ENCODE data around the gene BACE2. TPM values are rescaled to one million over a fixed set of nuclear protein-coding genes. Genes with fewer than 3 reads are reported as not detected.

BACE2 gene
- total RNA-seq, 3 donors from 2014 or later (not counting 1 experiment from before 2014, with no cell fraction given): 0.12 to 10.3 (median 0.29) TPM

DNA sequence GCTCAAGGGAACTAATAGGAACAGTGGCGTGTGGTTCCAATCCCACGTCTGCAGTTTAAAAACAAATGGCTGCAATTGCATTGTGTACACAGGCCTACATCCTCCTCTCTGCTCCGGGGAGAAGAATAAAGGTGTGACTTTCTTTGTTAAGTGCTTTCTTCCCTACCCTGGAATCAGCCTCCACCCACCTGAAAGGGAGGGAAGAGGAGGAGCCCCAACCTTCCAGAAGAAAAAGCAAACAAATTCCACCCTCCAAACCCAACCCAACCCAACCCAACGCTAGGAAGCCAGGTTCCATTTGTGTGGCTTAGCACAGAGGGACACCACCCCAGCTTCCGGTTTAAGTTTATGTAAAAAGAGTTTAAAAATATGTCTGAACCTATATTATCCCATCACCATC is 11.8 kb upstream of the BACE2 start:
- no peaks in the 10 kb centered on the region for H3K36me3 Mint-ChIP-seq
- ATAC-seq: no peak
- H3K27ac Mint-ChIP-seq: no peak overlapping the region
- TF ChIP-seq CTCF (IDR thresholded peaks at IDR 0.05): no peak
- Histone ChIP-seq H3K4me1 (ENCODE audit: control insufficient read depth, insufficient read depth, low read length) (no peaks in the 10 kb centered on the region), H3K27ac (ENCODE audit: low read length) (no peak overlapping the region), H3K9me3 (ENCODE audit: control insufficient read depth, insufficient read depth, low read length) (no peaks in the 10 kb centered on the region), H3K27me3 (ENCODE audit: control insufficient read depth, insufficient read depth, low read length) (no peaks in the 10 kb centered on the region), H3K36me3 (ENCODE audit: control insufficient read depth, insufficient read depth, low read length) (no peaks in the 10 kb centered on the region), H3K4me3 (ENCODE audit: low read length) (no peak overlapping the region)
- no peak for DNase-seq
- H3K4me1 Mint-ChIP-seq: no peaks in the 10 kb centered on the region
- 88% methylated on average over 2 of the region's 5 CpGs for WGBS (ENCODE audit: insufficient coverage)
- peaks cover 2 to 3% of the 10 kb centered on the region in 2 donors for H3K9me3 Mint-ChIP-seq
- H3K27me3 Mint-ChIP-seq (ENCODE audit: low read depth in 2 of 2): peaks cover 13 to 16% of the 10 kb centered on the region in 2 donors
- intact Hi-C loops (cut with micrococcal nuclease): no loop called here
- H3K4me3 Mint-ChIP-seq: no peak overlapping the region

GRCh38 chr21:41158026-41158425 is 9.9 kb upstream of the BACE2 start:
- H3K36me3 ChIP-seq (ENCODE audit: control insufficient read depth, insufficient read depth, low read length): no peaks in the 10 kb centered on the region
- no peak overlapping the region for H3K27ac ChIP-seq (ENCODE audit: low read length)
- H3K4me3 ChIP-seq (ENCODE audit: low read length): no peak overlapping the region
- 100% methylated on average over 1 of the region's 2 CpGs for WGBS (ENCODE audit: insufficient coverage)
- Mint-ChIP-seq H3K27ac (no peak overlapping the region), H3K4me3 (no peak overlapping the region), H3K4me1 (no peaks in the 10 kb centered on the region), H3K27me3 (ENCODE audit: low read depth in 2 of 2) (peaks cover 13 to 24% of the 10 kb centered on the region in 2 donors), H3K9me3 (peaks cover 2 to 3% of the 10 kb centered on the region in 2 donors), H3K36me3 (no peaks in the 10 kb centered on the region)
- no peak for TF ChIP-seq CTCF (IDR thresholded peaks at IDR 0.05)
- no peak for ATAC-seq
- no peak for DNase-seq
- intact Hi-C loops (cut with micrococcal nuclease): no loop called here
- no peaks in the 10 kb centered on the region for H3K27me3 ChIP-seq (ENCODE audit: control insufficient read depth, insufficient read depth, low read length)
- no peaks in the 10 kb centered on the region for H3K4me1 ChIP-seq (ENCODE audit: control insufficient read depth, insufficient read depth, low read length)
- H3K9me3 ChIP-seq (ENCODE audit: control insufficient read depth, insufficient read depth, low read length): no peaks in the 10 kb centered on the region

DNA sequence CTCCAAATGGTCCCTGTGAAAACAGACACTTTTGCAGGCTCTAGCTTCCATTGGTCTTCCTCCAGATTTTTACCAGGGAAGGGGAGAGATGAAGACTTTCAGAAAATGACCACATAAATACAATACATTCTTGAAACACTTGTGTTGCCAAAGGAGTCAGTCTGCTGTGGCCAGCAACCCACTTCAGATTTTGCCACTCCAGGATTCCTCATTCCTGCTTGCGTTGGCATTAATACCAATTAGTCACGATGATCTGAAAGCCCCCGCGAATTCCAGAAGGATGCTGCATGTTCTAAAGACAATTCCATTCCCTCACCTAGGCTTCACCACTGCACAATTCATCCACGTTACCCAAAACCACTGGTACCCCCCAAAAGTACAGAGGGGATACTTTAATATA is 7.9 kb upstream of the BACE2 start:
- Histone ChIP-seq H3K27me3 (ENCODE audit: control insufficient read depth, insufficient read depth, low read length) (no peaks in the 10 kb centered on the region), H3K36me3 (ENCODE audit: control insufficient read depth, insufficient read depth, low read length) (no peaks in the 10 kb centered on the region), H3K9me3 (ENCODE audit: control insufficient read depth, insufficient read depth, low read length) (no peaks in the 10 kb centered on the region), H3K4me1 (ENCODE audit: control insufficient read depth, insufficient read depth, low read length) (no peaks in the 10 kb centered on the region), H3K4me3 (ENCODE audit: low read length) (no peak overlapping the region), H3K27ac (ENCODE audit: low read length) (no peak overlapping the region)
- peaks cover 0 to 25% of the 10 kb centered on the region in 2 donors for H3K27me3 Mint-ChIP-seq (ENCODE audit: low read depth in 2 of 2)
- no peaks in the 10 kb centered on the region for H3K9me3 Mint-ChIP-seq
- intact Hi-C loops (cut with micrococcal nuclease): no loop called here
- no peak for TF ChIP-seq CTCF (IDR thresholded peaks at IDR 0.05)
- WGBS (ENCODE audit: insufficient coverage): 94% methylated on average over 4 of the region's 5 CpGs
- no peaks in the 10 kb centered on the region for H3K36me3 Mint-ChIP-seq
- ATAC-seq: no peak
- H3K4me1 Mint-ChIP-seq: no peaks in the 10 kb centered on the region
- H3K4me3 Mint-ChIP-seq: no peak overlapping the region
- no peak for DNase-seq
- no peak overlapping the region for H3K27ac Mint-ChIP-seq

DNA sequence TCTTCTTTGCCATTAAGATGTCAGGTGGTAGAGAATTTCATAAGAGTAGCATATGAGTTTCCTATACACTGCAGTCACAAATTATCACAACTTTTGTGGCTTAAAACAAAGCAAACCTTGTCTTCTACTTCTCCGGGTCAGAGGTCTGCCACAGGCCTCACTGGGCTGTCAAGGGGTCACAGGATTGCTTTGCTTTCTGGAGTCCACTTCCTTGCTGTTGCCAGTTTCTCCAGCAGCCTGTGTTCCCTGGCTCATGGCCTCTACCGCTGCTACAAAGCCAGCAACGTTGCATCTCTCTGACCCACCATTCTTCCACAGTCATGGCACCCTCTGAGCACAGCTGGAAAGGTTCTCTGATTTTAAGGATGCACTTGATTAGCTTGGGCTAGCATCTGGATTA is 6.5 kb upstream of the BACE2 start:
- H3K9me3 ChIP-seq (ENCODE audit: control insufficient read depth, insufficient read depth, low read length): no peaks in the 10 kb centered on the region
- H3K4me3 ChIP-seq (ENCODE audit: low read length): no peak overlapping the region
- ATAC-seq (no peak), DNase-seq (no peak)
- no peak for TF ChIP-seq CTCF (IDR thresholded peaks at IDR 0.05)
- WGBS (ENCODE audit: insufficient coverage): 70% methylated on average over 3 of the region's 3 CpGs
- Mint-ChIP-seq H3K9me3 (no peaks in the 10 kb centered on the region), H3K27me3 (ENCODE audit: low read depth in 2 of 2) (peaks cover 12 to 38% of the 10 kb centered on the region in 2 donors), H3K27ac (no peak overlapping the region), H3K4me1 (no peaks in the 10 kb centered on the region), H3K36me3 (no peaks in the 10 kb centered on the region), H3K4me3 (no peak overlapping the region)
- H3K27ac ChIP-seq (ENCODE audit: low read length): no peak overlapping the region
- no peaks in the 10 kb centered on the region for H3K27me3 ChIP-seq (ENCODE audit: control insufficient read depth, insufficient read depth, low read length)
- no peaks in the 10 kb centered on the region for H3K36me3 ChIP-seq (ENCODE audit: control insufficient read depth, insufficient read depth, low read length)
- no peaks in the 10 kb centered on the region for H3K4me1 ChIP-seq (ENCODE audit: control insufficient read depth, insufficient read depth, low read length)
- intact Hi-C loops (cut with micrococcal nuclease): no loop called here

Measured in natural killer cell (primary cell).